ENCODE data around the gene ADIPOR2. TPM values are rescaled to one million over a fixed set of nuclear protein-coding genes. Genes with fewer than 3 reads are reported as not detected.

ADIPOR2 gene
- 40.2 and 43.5 TPM in 2 replicates for total RNA-seq
- long read RNA-seq, full-length matches to known transcripts = 1 of 21 reads
- long read RNA-seq, partial matches to known transcripts = 2 of 21 reads
- long read RNA-seq, other reads (novel, unspliced or antisense) = 18 of 21 reads

- no peak for TF ChIP-seq CTCF (IDR thresholded peaks at IDR 0.05)
- Mint-ChIP-seq H3K27ac (ENCODE audit: unreplicated experiment) (peak within 1 kb of the TSS; percentile 99), H3K4me3 (ENCODE audit: unreplicated experiment) (peak within 1 kb of the TSS; percentile 89), H3K36me3 (ENCODE audit: unreplicated experiment) (peaks cover 4% of the 10 kb centered on the region), H3K9me3 (ENCODE audit: unreplicated experiment) (no peaks in the 10 kb centered on the region), H3K4me1 (ENCODE audit: unreplicated experiment) (peaks cover 24% of the 10 kb centered on the region), H3K27me3 (ENCODE audit: unreplicated experiment) (peaks cover 4% of the 10 kb centered on the region)
- DNase-seq (ENCODE audit: extremely low spot score, unreplicated experiment) = peak; percentile 98
Measured at GRCh38 chr12:1690578-1691122, at the start of gene ADIPOR2. ADIPOR2 (plus strand) TSS chr12:1691070; CDS start chr12:1754344, 63,274 bp downstream.

- no peak for DNase-seq (ENCODE audit: extremely low spot score, unreplicated experiment)
- Mint-ChIP-seq H3K4me1 (ENCODE audit: unreplicated experiment) (peaks cover 8% of the 10 kb centered on the region), H3K27ac (ENCODE audit: unreplicated experiment) (peak overlapping the region; percentile 28), H3K4me3 (ENCODE audit: unreplicated experiment) (no peak overlapping the region), H3K36me3 (ENCODE audit: unreplicated experiment) (peaks cover 25% of the 10 kb centered on the region), H3K9me3 (ENCODE audit: unreplicated experiment) (no peaks in the 10 kb centered on the region), H3K27me3 (ENCODE audit: unreplicated experiment) (no peaks in the 10 kb centered on the region)
- no peak for TF ChIP-seq CTCF (IDR thresholded peaks at IDR 0.05)
Measured at GRCh38 chr12:1642513-1642912, 48.4 kb upstream of the ADIPOR2 start.

- H3K4me1 Mint-ChIP-seq (ENCODE audit: unreplicated experiment) = peaks cover 8% of the 10 kb centered on the region
- H3K36me3 Mint-ChIP-seq (ENCODE audit: unreplicated experiment) = peaks cover 28% of the 10 kb centered on the region
- H3K4me3 Mint-ChIP-seq (ENCODE audit: unreplicated experiment) = no peak overlapping the region
Measured at GRCh38 chr12:1643043-1643442, 47.8 kb upstream of the ADIPOR2 start.

GRCh38 chr12:1643905-1644533 is 46.9 kb upstream of the ADIPOR2 start:
- no peak for TF ChIP-seq CTCF (IDR thresholded peaks at IDR 0.05)
- no peak for DNase-seq (ENCODE audit: extremely low spot score, unreplicated experiment)
- H3K27me3 Mint-ChIP-seq (ENCODE audit: unreplicated experiment) = no peaks in the 10 kb centered on the region
- H3K9me3 Mint-ChIP-seq (ENCODE audit: unreplicated experiment) = no peaks in the 10 kb centered on the region
- peaks cover 28% of the 10 kb centered on the region for H3K36me3 Mint-ChIP-seq (ENCODE audit: unreplicated experiment)
- H3K27ac Mint-ChIP-seq (ENCODE audit: unreplicated experiment) = no peak overlapping the region
- no peak overlapping the region for H3K4me3 Mint-ChIP-seq (ENCODE audit: unreplicated experiment)
- H3K4me1 Mint-ChIP-seq (ENCODE audit: unreplicated experiment) = peaks cover 11% of the 10 kb centered on the region

More at GRCh38 chr12:1643043-1643442, 47.8 kb upstream of the ADIPOR2 start:
- Mint-ChIP-seq H3K27me3 (ENCODE audit: unreplicated experiment) (no peaks in the 10 kb centered on the region), H3K9me3 (ENCODE audit: unreplicated experiment) (no peaks in the 10 kb centered on the region), H3K27ac (ENCODE audit: unreplicated experiment) (peak overlapping the region; percentile 28)
- no peak for TF ChIP-seq CTCF (IDR thresholded peaks at IDR 0.05)
- DNase-seq (ENCODE audit: extremely low spot score, unreplicated experiment) = no peak

All from osteocyte (in vitro differentiated cells).